Endothelial cell of umbilical vein (primary cell): ENCODE data around the gene POLR2H. TPM values are rescaled to one million over a fixed set of nuclear protein-coding genes. Genes with fewer than 3 reads are reported as not detected.

Source experiments
- BruUV-seq: library from RNA; stranded (reverse); fragments of 400-500 nt; replicated peaks from 2 replicates; lab custom pipeline; 2021; lab: Mats Ljungman, UMichigan
- CTCF ChIA-PET: fragments of 300-600, 350-600 bp; sonication (Branson Sonifier 250); formaldehyde crosslinking; loops from one replicate; lab custom pipeline; 2021; ENCODE audit warnings: antibody characterized with exemption, inconsistent platforms; lab: Charles Lee
- POLR2A ChIA-PET: fragments of 300-600, 350-600 bp; sonication (Branson Sonifier 250); formaldehyde crosslinking; loops from one replicate; lab custom pipeline; 2021; ENCODE audit warnings: antibody characterized with exemption, inconsistent platforms; lab: Charles Lee
- DNase-seq: peaks from one replicate; pipeline ENCODE4 v3.0.0-alpha.2; 2011; ENCODE audit warnings: low read depth, low spot score
- FAIRE-seq: peaks from 2 replicates; lab custom pipeline; 2011; peaks lifted over from hg19 to GRCh38; lab: Jason Lieb, UNC
- H2AFZ ChIP-seq: 2 replicates; pipeline ENCODE4 v1.6.0; 2012; ENCODE audit warnings: low read depth, low read length, control low read depth, inconsistent platforms
- H3K27ac ChIP-seq: 2 replicates; pipeline ENCODE4 v1.5.1; 2011; ENCODE audit warnings: low read depth, mild to moderate bottlenecking, control low read depth, low read length, moderate library complexity; ENCODE audit not compliant: insufficient read depth
- H3K27me3 ChIP-seq, 2 experiments: 2 replicates each; pipeline versions ENCODE4 v1.6.0 to v1.6.1; 2011; ENCODE audit warnings: low read length in 2 of 2, mixed read lengths in 1 of 2; ENCODE audit not compliant: control insufficient read depth in 2 of 2, insufficient read depth in 2 of 2
- H3K36me3 ChIP-seq, 2 experiments: 2 replicates in 1 of 2; 3 replicates in 1 of 2; pipeline ENCODE4 v1.5.1; 2011; ENCODE audit warnings: low read length in 2 of 2, mild to moderate bottlenecking in 1 of 2, moderate library complexity in 1 of 2; ENCODE audit not compliant: control insufficient read depth in 2 of 2, insufficient read depth in 2 of 2; ENCODE audit errors: extremely low read depth in 1 of 2
- H3K4me1 ChIP-seq: 3 replicates; pipeline ENCODE4 v1.5.1; 2011; ENCODE audit warnings: mild to moderate bottlenecking, low read length; ENCODE audit not compliant: control insufficient read depth, insufficient read depth; ENCODE audit errors: extremely low read depth
- H3K4me2 ChIP-seq: 2 replicates; pipeline ENCODE4 v1.6.1; 2011; ENCODE audit warnings: low read length, control low read depth, mixed read lengths; ENCODE audit not compliant: insufficient read depth
- H3K4me3 ChIP-seq, 3 experiments: fragments of 200-600 bp in 1 of 3; sonication (generic), shearing (Covaris generic) in 1 of 3; replicated peaks in 1 of 3; 2 replicates each; pipeline ENCODE4 v1.5.1; 2011 to 2016; ENCODE audit warnings: control low read depth in 3 of 3, low read length in 3 of 3, mild to moderate bottlenecking in 2 of 3, inconsistent platforms in 1 of 3, low read depth in 1 of 3, moderate library complexity in 1 of 3; ENCODE audit not compliant: insufficient read depth in 1 of 3
- H3K79me2 ChIP-seq: 2 replicates; pipeline ENCODE4 v1.6.0; 2012; ENCODE audit warnings: low read length, inconsistent platforms; ENCODE audit not compliant: control insufficient read depth, insufficient read depth
- H3K9ac ChIP-seq: replicated peaks from 2 replicates; pipeline ENCODE3; 2011; ENCODE audit warnings: low read length, control low read depth; ENCODE audit not compliant: insufficient read depth; ENCODE audit errors: extremely low read depth
- H3K9me1 ChIP-seq: replicated peaks from 3 replicates; pipeline ENCODE4 v1.6.0; 2011; ENCODE audit warnings: mild to moderate bottlenecking, low read length; ENCODE audit not compliant: control insufficient read depth, insufficient read depth; ENCODE audit errors: extremely low read depth
- H3K9me3 ChIP-seq: replicated peaks from 2 replicates; pipeline ENCODE4 v1.5.1; 2012; ENCODE audit warnings: low read length, inconsistent platforms; ENCODE audit not compliant: control insufficient read depth, insufficient read depth
- H4K20me1 ChIP-seq: replicated peaks from 2 replicates; pipeline ENCODE3; 2011; ENCODE audit warnings: mild to moderate bottlenecking, low read length; ENCODE audit not compliant: control insufficient read depth, insufficient read depth; ENCODE audit errors: extremely low read depth
- EZH2 ChIP-seq: IDR thresholded peaks from 2 replicates; pipeline ENCODE4 v1.6.1; 2012; ENCODE audit warnings: borderline replicate concordance, low read depth, mild to moderate bottlenecking, moderate library complexity, low read length, inconsistent platforms; ENCODE audit not compliant: severe bottlenecking
- FOS ChIP-seq: IDR thresholded peaks from 2 replicates; pipeline ENCODE4 v1.6.1; 2011; ENCODE audit warnings: mild to moderate bottlenecking, low read length, moderate library complexity, borderline replicate concordance; ENCODE audit not compliant: insufficient read depth
- GATA2 ChIP-seq: IDR thresholded peaks from 2 replicates; pipeline ENCODE4 v1.7.0; 2011; ENCODE audit warnings: low read depth, mild to moderate bottlenecking, moderate library complexity, mixed read lengths, low read length; ENCODE audit not compliant: insufficient read length, insufficient read depth
- JUN ChIP-seq: IDR thresholded peaks from 2 replicates; pipeline ENCODE4 v1.6.1; 2011; ENCODE audit warnings: borderline replicate concordance, low read depth; ENCODE audit not compliant: insufficient read length, insufficient read depth
- MYC ChIP-seq: IDR thresholded peaks from one replicate; pipeline ENCODE4 v1.6.1; 2011; ENCODE audit warnings: mild to moderate bottlenecking, low read depth, low read length
- POLR2A ChIP-seq: IDR thresholded peaks from 2 replicates; pipeline ENCODE4 v1.6.1; 2012; ENCODE audit warnings: low read depth, mild to moderate bottlenecking, control low read depth, low read length
- POLR2AphosphoS5 ChIP-seq: IDR thresholded peaks from 2 replicates; pipeline ENCODE4 v1.6.1; 2012; ENCODE audit warnings: low read depth, mild to moderate bottlenecking, control low read depth, low read length, moderate library complexity; ENCODE audit not compliant: insufficient read depth
- dilution Hi-C: fragments of 300-500 bp; cut with MboI; formaldehyde crosslinking; loops from one replicate; pipeline ENCODE4 v1.15.0; 2019; ENCODE audit warnings: low sequenced_read_pairs; ENCODE audit not compliant: extremely low pct_ligation_motif_present
- intact Hi-C: fragments of 100-400 bp; cut with micrococcal nuclease; formaldehyde crosslinking; loops from one replicate; pipeline ENCODE4 v1.10.0; 2022
- polyA plus RNA-seq, 4 experiments: library from polyadenylated mRNA; depleted of rRNA in 3 of 4; stranded (reverse) in 3 of 4; unstranded in 1 of 4; fragments of >200 nt; gene quantifications; 2 replicates each; pipeline versions ENCODE4 v1.2.1 to v1.2.3, GENCODE V29; 2011 to 2012; ENCODE audit warnings: missing spikeins in 1 of 4
- total RNA-seq: library from RNA; stranded (reverse); gene quantifications from 2 replicates; pipeline ENCODE4 v1.2.3, GENCODE V29; 2021
- TF ChIP-seq, protein P1 (sequence below), 2 donors: IDR thresholded peaks; 1 replicate in 1 of 2; 2 replicates in 1 of 2; pipeline ENCODE4 v1.5.1; 2011; ENCODE audit warnings: low read length in 2 of 2, mild to moderate bottlenecking in 2 of 2, moderate library complexity in 2 of 2, control low read depth in 1 of 2, inconsistent platforms in 1 of 2, low read depth in 1 of 2; ENCODE audit not compliant: insufficient read depth in 1 of 2; ENCODE audit errors: extremely low read depth in 1 of 2
- TF ChIP-seq, protein P2 (sequence below): IDR thresholded peaks from 2 replicates; pipeline ENCODE4 v1.6.1; 2011; ENCODE audit not compliant: insufficient read depth, insufficient read length

The POLR2H gene
- total and polyA plus RNA-seq, 2 donors (not counting 3 experiments of a cell fraction or from before 2014, with no cell fraction given), result 89.0 to 276 TPM

DNA sequence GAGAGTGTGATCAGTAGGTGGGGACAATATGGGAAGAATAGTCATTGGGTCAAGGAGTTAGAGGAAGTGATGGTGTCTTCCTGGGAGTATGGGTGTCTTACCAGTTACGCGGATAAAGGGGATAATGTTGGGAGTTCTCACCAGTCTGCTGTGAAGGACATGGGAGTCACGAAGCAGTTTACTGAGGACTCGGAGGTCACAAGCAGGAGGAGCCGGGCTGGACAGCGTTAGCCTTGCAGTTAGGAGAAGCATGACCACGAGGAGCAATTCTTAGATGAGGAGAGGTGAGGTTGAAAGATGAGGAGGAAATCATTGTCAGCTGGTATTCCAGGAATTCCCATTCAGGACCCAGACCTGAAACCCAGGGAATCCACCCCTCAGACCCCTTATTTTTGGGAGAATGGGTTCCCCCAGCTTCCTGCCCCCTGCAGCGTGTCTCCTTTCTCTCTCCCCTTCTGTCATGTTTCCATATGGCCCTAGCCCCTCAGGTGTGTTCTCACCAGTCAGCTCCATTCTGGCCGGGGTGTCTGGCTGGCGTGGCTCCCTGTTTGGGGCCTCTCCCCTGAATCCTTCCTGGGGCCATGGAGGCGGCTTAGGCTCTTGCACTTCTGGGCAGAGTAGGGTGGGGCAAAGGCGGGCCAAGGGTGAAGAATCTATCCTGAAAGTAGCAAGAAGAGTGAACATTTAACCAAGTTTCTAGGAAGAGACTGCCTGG lies 14.4 kb downstream of the POLR2H start:
- H3K4me1 ChIP-seq, result peaks cover 15% of the 10 kb centered on the region
- no peak overlapping the region for H3K4me2 ChIP-seq
- H3K9me1 ChIP-seq, result no peaks in the 10 kb centered on the region
- no peak overlapping the region for H2AFZ ChIP-seq
- H3K79me2 ChIP-seq, result no peaks in the 10 kb centered on the region
- no peak overlapping the region for H3K9ac ChIP-seq
- DNase-seq, result no peak
- intact Hi-C loops (loop anchor here (10.0 kb wide), 1 partner anchor 399 kb away; no protein-coding TSS in a partner anchor), dilution Hi-C loops (no loop called here)
- H3K36me3 ChIP-seq, result no peaks in the 10 kb centered on the region
- H3K27ac ChIP-seq, result no peak overlapping the region
- TF ChIP-seq GATA2, result no peak
- no peak for TF ChIP-seq MYC
- TF ChIP-seq, protein P1, sequence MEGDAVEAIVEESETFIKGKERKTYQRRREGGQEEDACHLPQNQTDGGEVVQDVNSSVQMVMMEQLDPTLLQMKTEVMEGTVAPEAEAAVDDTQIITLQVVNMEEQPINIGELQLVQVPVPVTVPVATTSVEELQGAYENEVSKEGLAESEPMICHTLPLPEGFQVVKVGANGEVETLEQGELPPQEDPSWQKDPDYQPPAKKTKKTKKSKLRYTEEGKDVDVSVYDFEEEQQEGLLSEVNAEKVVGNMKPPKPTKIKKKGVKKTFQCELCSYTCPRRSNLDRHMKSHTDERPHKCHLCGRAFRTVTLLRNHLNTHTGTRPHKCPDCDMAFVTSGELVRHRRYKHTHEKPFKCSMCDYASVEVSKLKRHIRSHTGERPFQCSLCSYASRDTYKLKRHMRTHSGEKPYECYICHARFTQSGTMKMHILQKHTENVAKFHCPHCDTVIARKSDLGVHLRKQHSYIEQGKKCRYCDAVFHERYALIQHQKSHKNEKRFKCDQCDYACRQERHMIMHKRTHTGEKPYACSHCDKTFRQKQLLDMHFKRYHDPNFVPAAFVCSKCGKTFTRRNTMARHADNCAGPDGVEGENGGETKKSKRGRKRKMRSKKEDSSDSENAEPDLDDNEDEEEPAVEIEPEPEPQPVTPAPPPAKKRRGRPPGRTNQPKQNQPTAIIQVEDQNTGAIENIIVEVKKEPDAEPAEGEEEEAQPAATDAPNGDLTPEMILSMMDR (IDR thresholded peaks at IDR 0.05; ENCODE audit: extremely low read depth in 1 of 2, insufficient read depth in 1 of 2, low read depth in 1 of 2, low read length in 2 of 2), result no peak
- POLR2A ChIA-PET, result no interaction called here
- H3K9me3 ChIP-seq, result no peaks in the 10 kb centered on the region
- FAIRE-seq, result no peak
- CTCF ChIA-PET, result interaction anchor here (1.9 to 10.1 kb wide), 4 partner anchors 9 to 165 kb away, joined by 6 to 266 read pairs (median 191); no protein-coding TSS in a partner anchor
- peaks cover 32 to 35% of the 10 kb centered on the region in 2 experiments for H3K27me3 ChIP-seq
- no peak overlapping the region for H3K4me3 ChIP-seq
- H4K20me1 ChIP-seq, result no peaks in the 10 kb centered on the region
- no TSS peak for BruUV-seq

DNA sequence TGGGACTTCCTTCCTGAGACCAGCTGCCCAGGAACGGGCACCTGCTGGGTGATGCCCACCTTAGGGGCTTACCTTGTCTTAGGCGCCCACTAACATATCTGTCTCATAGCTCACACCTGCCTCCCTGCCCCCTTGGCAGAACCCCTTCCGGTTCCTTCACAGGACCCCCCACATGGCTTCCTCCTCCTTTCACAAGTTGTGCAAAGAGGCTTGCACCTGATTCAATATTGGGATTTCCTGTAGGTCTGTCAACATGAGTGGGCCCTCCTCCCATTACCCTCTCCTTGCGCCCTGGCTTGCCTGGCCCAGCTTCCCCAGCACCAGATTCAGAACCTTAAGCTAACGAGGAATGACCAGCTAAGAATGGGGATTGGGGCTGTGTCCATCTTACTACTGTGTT lies 15.9 kb downstream of the POLR2H start:
- dilution Hi-C loops, result no loop called here
- Histone ChIP-seq H3K4me3 (no peak overlapping the region), H3K9me3 (no peaks in the 10 kb centered on the region), H3K4me1 (peaks cover 10% of the 10 kb centered on the region), H2AFZ (no peak overlapping the region), H3K9ac (no peak overlapping the region), H3K9me1 (no peaks in the 10 kb centered on the region), H3K79me2 (no peaks in the 10 kb centered on the region), H3K36me3 (no peaks in the 10 kb centered on the region), H4K20me1 (no peaks in the 10 kb centered on the region), H3K27me3 (peaks cover 44 to 49% of the 10 kb centered on the region in 2 experiments), H3K27ac (no peak overlapping the region), H3K4me2 (no peak overlapping the region)
- no TSS peak for BruUV-seq
- FAIRE-seq, result no peak
- intact Hi-C loops, result loop anchor here (10.0 kb wide), 1 partner anchor 397 kb away; no protein-coding TSS in a partner anchor
- ChIA-PET CTCF (interaction anchor here (0.5 to 1.6 kb wide), 8 partner anchors 13 to 161 kb away, joined by 3 to 4 read pairs (median 3); no protein-coding TSS in a partner anchor), POLR2A (no interaction called here)
- no peak for DNase-seq
- TF ChIP-seq, protein P1 (IDR thresholded peaks at IDR 0.05; ENCODE audit: extremely low read depth in 1 of 2, insufficient read depth in 1 of 2, low read depth in 1 of 2, low read length in 2 of 2), result no peak
- TF ChIP-seq GATA2, result no peak
- no peak for TF ChIP-seq JUN
- no peak for TF ChIP-seq POLR2A
- no peak for TF ChIP-seq POLR2AphosphoS5
- TF ChIP-seq MYC, result no peak
- TF ChIP-seq EZH2, result no peak
- TF ChIP-seq FOS, result no peak
- TF ChIP-seq, protein P2, sequence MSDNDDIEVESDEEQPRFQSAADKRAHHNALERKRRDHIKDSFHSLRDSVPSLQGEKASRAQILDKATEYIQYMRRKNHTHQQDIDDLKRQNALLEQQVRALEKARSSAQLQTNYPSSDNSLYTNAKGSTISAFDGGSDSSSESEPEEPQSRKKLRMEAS, result no peak
